HCT116 (cell line): Measurements from ENCODE around the gene ZNF148.

Source experiments
- CEBPB ChIP-seq: IDR thresholded peaks from 2 replicates; pipeline ENCODE4 v1.6.1; 2012; ENCODE audit warnings: low read depth
- EZH2 ChIP-seq: fragments of 200-600 bp; sonication (generic); IDR thresholded peaks from 2 replicates; pipeline ENCODE4 v1.6.1; 2017; ENCODE audit warnings: antibody characterized with exemption, mixed run types
- EZH2phosphoT487 ChIP-seq: fragments of 200-600 bp; IDR thresholded peaks from 2 replicates; pipeline ENCODE4 v1.6.1; 2018; ENCODE audit warnings: antibody characterized with exemption, borderline replicate concordance
- JUND ChIP-seq: IDR thresholded peaks from 2 replicates; pipeline ENCODE4 v1.6.1; 2012
- POLR2A ChIP-seq: IDR thresholded peaks from 2 replicates; pipeline ENCODE4 v1.7.0; 2011; ENCODE audit warnings: borderline replicate concordance; ENCODE audit not compliant: insufficient read depth, insufficient read length; ENCODE audit errors: extremely low read depth
- POLR2AphosphoS5 ChIP-seq: IDR thresholded peaks from 2 replicates; pipeline ENCODE4 v1.6.1; 2011; ENCODE audit warnings: mild to moderate bottlenecking, low read depth, low read length, moderate library complexity
- RAD21 ChIP-seq: IDR thresholded peaks from 2 replicates; pipeline ENCODE4 v1.6.1; 2012; ENCODE audit warnings: low read depth, mild to moderate bottlenecking
- SIN3A ChIP-seq: IDR thresholded peaks from 2 replicates; pipeline ENCODE4 v1.6.1; 2012; ENCODE audit warnings: low read depth
- SP1 ChIP-seq: IDR thresholded peaks from 2 replicates; pipeline ENCODE4 v1.6.1; 2012; ENCODE audit warnings: low read depth
- TCF7L2 ChIP-seq: IDR thresholded peaks from 2 replicates; pipeline ENCODE4 v1.7.0; 2011; ENCODE audit warnings: borderline replicate concordance, inconsistent platforms; ENCODE audit not compliant: insufficient read depth, insufficient read length; ENCODE audit errors: extremely low read depth
- ZFX ChIP-seq: fragments of 450-650 bp; IDR thresholded peaks from 2 replicates; pipeline ENCODE4 v1.6.1; 2017
- ZNF274 ChIP-seq: fragments of 200-500 bp; sonication (Bioruptor generic); IDR thresholded peaks from 2 replicates; pipeline ENCODE4 v1.6.1; 2014; ENCODE audit warnings: mild to moderate bottlenecking, low read depth, low read length, inconsistent platforms
- TF ChIP-seq, protein P1 (sequence below): IDR thresholded peaks from 2 replicates; pipeline ENCODE4 v1.6.1; 2012
- TF ChIP-seq, protein P2 (sequence below), 3 experiments: fragments of 200-600 bp in 1 of 3; sonication (generic) in 1 of 3; IDR thresholded peaks in 2 of 3; conservative IDR thresholded peaks in 1 of 3; 2 replicates each; pipeline ENCODE4 v1.5.1; 2012 to 2017; ENCODE audit warnings: low read depth in 2 of 3, low read length in 2 of 3, antibody characterized with exemption in 1 of 3, borderline replicate concordance in 1 of 3, control low read depth in 1 of 3, mild to moderate bottlenecking in 1 of 3, mixed read lengths in 1 of 3, mixed run types in 1 of 3, moderate library complexity in 1 of 3; ENCODE audit not compliant: insufficient read depth in 1 of 3

DNA sequence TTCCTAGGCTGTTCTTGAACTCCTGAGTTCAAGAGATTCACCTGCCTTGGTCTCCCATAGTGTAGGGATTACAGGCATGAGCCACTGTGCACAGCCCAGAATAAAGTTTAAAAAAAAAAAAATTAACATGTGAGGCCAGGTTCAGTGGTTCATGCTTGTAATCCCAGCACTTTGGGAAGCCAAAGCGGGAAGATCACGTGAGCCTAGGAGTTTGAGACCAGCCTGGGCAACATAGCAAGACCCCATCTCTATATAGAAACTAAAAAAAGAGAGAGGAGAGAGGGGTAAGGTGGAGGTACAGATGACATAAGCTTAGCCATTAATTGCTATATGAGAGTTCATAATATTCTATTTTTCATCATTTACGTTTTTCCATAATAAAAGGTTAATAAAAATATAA, 21.5 kb downstream of the ZNF148 start:
- TF ChIP-seq JUND (no peak), EZH2 (no peak), SP1 (no peak), ZNF274 (no peak), POLR2A (no peak), ZFX (no peak), CEBPB (no peak), EZH2phosphoT487 (no peak), TCF7L2 (no peak), POLR2AphosphoS5 (no peak), SIN3A (no peak), RAD21 (no peak)
- TF ChIP-seq, protein P1, sequence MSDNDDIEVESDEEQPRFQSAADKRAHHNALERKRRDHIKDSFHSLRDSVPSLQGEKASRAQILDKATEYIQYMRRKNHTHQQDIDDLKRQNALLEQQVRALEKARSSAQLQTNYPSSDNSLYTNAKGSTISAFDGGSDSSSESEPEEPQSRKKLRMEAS: no peak
- TF ChIP-seq, protein P2, sequence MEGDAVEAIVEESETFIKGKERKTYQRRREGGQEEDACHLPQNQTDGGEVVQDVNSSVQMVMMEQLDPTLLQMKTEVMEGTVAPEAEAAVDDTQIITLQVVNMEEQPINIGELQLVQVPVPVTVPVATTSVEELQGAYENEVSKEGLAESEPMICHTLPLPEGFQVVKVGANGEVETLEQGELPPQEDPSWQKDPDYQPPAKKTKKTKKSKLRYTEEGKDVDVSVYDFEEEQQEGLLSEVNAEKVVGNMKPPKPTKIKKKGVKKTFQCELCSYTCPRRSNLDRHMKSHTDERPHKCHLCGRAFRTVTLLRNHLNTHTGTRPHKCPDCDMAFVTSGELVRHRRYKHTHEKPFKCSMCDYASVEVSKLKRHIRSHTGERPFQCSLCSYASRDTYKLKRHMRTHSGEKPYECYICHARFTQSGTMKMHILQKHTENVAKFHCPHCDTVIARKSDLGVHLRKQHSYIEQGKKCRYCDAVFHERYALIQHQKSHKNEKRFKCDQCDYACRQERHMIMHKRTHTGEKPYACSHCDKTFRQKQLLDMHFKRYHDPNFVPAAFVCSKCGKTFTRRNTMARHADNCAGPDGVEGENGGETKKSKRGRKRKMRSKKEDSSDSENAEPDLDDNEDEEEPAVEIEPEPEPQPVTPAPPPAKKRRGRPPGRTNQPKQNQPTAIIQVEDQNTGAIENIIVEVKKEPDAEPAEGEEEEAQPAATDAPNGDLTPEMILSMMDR (IDR thresholded peaks at IDR 0.05 in 2 of 3, conservative IDR thresholded peaks at IDR 0.05 in 1 of 3; ENCODE audit: borderline replicate concordance in 1 of 3, insufficient read depth in 1 of 3, low read depth in 2 of 3, low read length in 2 of 3): no peak
